Measurements from ENCODE around the gene ADAMTSL4. TPM values are rescaled to one million over a fixed set of nuclear protein-coding genes. Genes with fewer than 3 reads are reported as not detected.

Gene ADAMTSL4
- total RNA-seq, 1 donor from 2014 or later, result 6.7 TPM

- Histone ChIP-seq H3K9me3 (ENCODE audit: insufficient read depth, low read depth, low read length) (no peaks in the 10 kb centered on the region), H3K9ac (ENCODE audit: low read length) (no peak overlapping the region), H2AFZ (ENCODE audit: low read depth, low read length) (no peak overlapping the region), H3K27me3 (ENCODE audit: insufficient read depth, low read length) (no peaks in the 10 kb centered on the region), H4K20me1 (ENCODE audit: insufficient read depth, low read length) (peaks cover 24% of the 10 kb centered on the region), H3K4me1 (ENCODE audit: insufficient read depth, low read length) (peaks cover 34% of the 10 kb centered on the region), H3K36me3 (ENCODE audit: insufficient read depth, low read length) (no peaks in the 10 kb centered on the region), H3K79me2 (ENCODE audit: insufficient read depth, low read length) (peaks cover 32% of the 10 kb centered on the region), H3K4me3 (ENCODE audit: insufficient read depth, low read depth, low read length) (no peak overlapping the region), H3K4me2 (ENCODE audit: low read length) (no peak overlapping the region), H3K27ac (ENCODE audit: low read depth, low read length) (no peak overlapping the region)
- FAIRE-seq, result no peak
- DNase-seq (ENCODE audit: low read depth), result no peak
- H3K9me3 Mint-ChIP-seq (ENCODE audit: unreplicated experiment), result no peaks in the 10 kb centered on the region
- TF ChIP-seq CTCF (IDR thresholded peaks at IDR 0.05; ENCODE audit: insufficient read depth, low read depth, low read length), result no peak
- TF ChIP-seq EZH2 (IDR thresholded peaks at IDR 0.05; ENCODE audit: insufficient read depth, low read length), result no peak
- no peak overlapping the region for H3K4me3 Mint-ChIP-seq (ENCODE audit: unreplicated experiment)
- peak overlapping the region; percentile 47 for H3K27ac Mint-ChIP-seq (ENCODE audit: unreplicated experiment)
- H3K36me3 Mint-ChIP-seq (ENCODE audit: low read depth, unreplicated experiment), result peaks cover 2% of the 10 kb centered on the region
- no peaks in the 10 kb centered on the region for H3K27me3 Mint-ChIP-seq (ENCODE audit: low read depth, unreplicated experiment)
- H3K4me1 Mint-ChIP-seq (ENCODE audit: low read depth, unreplicated experiment), result peaks cover 28% of the 10 kb centered on the region
Measured at GRCh38 chr1:150558761-150559655, 9.8 kb downstream of the ADAMTSL4 start.

DNA sequence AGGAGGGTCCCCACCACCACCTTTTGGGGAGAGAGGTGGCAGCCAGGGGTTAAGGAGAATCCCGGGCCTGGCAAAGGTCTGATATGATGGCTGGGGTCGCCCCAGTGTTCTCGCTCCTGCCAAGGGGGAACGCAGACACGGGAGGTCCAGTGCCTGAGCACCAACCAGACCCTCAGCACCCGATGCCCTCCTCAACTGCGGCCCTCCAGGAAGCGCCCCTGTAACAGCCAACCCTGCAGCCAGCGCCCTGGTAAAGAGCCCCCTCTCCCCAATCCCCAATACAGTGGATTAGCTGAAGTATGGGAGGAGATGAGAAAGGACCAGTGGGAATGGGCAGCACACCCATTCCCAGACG, 10.4 kb downstream of the ADAMTSL4 start:
- peaks cover 38% of the 10 kb centered on the region for H3K4me1 ChIP-seq (ENCODE audit: insufficient read depth, low read length)
- H3K9ac ChIP-seq (ENCODE audit: low read length), result no peak overlapping the region
- Mint-ChIP-seq H3K27ac (ENCODE audit: unreplicated experiment) (peak overlapping the region; percentile 100), H3K36me3 (ENCODE audit: low read depth, unreplicated experiment) (peaks cover 2% of the 10 kb centered on the region), H3K27me3 (ENCODE audit: low read depth, unreplicated experiment) (no peaks in the 10 kb centered on the region), H3K9me3 (ENCODE audit: unreplicated experiment) (no peaks in the 10 kb centered on the region), H3K4me3 (ENCODE audit: unreplicated experiment) (no peak overlapping the region), H3K4me1 (ENCODE audit: low read depth, unreplicated experiment) (peaks cover 34% of the 10 kb centered on the region)
- no peak overlapping the region for H3K4me3 ChIP-seq (ENCODE audit: insufficient read depth, low read depth, low read length)
- no peak for TF ChIP-seq CTCF (IDR thresholded peaks at IDR 0.05; ENCODE audit: insufficient read depth, low read depth, low read length)
- H3K79me2 ChIP-seq (ENCODE audit: insufficient read depth, low read length), result peaks cover 35% of the 10 kb centered on the region
- H3K9me3 ChIP-seq (ENCODE audit: insufficient read depth, low read depth, low read length), result no peaks in the 10 kb centered on the region
- DNase-seq (ENCODE audit: low read depth) (no peak), FAIRE-seq (no peak)
- no peak overlapping the region for H3K4me2 ChIP-seq (ENCODE audit: low read length)
- H3K36me3 ChIP-seq (ENCODE audit: insufficient read depth, low read length), result no peaks in the 10 kb centered on the region
- no peaks in the 10 kb centered on the region for H3K27me3 ChIP-seq (ENCODE audit: insufficient read depth, low read length)
- peaks cover 24% of the 10 kb centered on the region for H4K20me1 ChIP-seq (ENCODE audit: insufficient read depth, low read length)
- no peak overlapping the region for H3K27ac ChIP-seq (ENCODE audit: low read depth, low read length)
- no peak overlapping the region for H2AFZ ChIP-seq (ENCODE audit: low read depth, low read length)

GRCh38 chr1:150560011-150560438, 10.8 kb downstream of the ADAMTSL4 start:
- Histone ChIP-seq H3K4me2 (ENCODE audit: low read length) (peak overlapping the region; percentile 96), H2AFZ (ENCODE audit: low read depth, low read length) (no peak overlapping the region), H3K9me3 (ENCODE audit: insufficient read depth, low read depth, low read length) (no peaks in the 10 kb centered on the region), H3K4me1 (ENCODE audit: insufficient read depth, low read length) (peaks cover 42% of the 10 kb centered on the region), H3K27ac (ENCODE audit: low read depth, low read length) (no peak overlapping the region), H3K4me3 (ENCODE audit: insufficient read depth, low read depth, low read length) (no peak overlapping the region), H3K27me3 (ENCODE audit: insufficient read depth, low read length) (no peaks in the 10 kb centered on the region), H4K20me1 (ENCODE audit: insufficient read depth, low read length) (peaks cover 24% of the 10 kb centered on the region), H3K79me2 (ENCODE audit: insufficient read depth, low read length) (peaks cover 39% of the 10 kb centered on the region), H3K36me3 (ENCODE audit: insufficient read depth, low read length) (no peaks in the 10 kb centered on the region), H3K9ac (ENCODE audit: low read length) (peak overlapping the region; percentile 99)
- DNase-seq (ENCODE audit: low read depth), result no peak
- no peaks in the 10 kb centered on the region for H3K27me3 Mint-ChIP-seq (ENCODE audit: low read depth, unreplicated experiment)
- TF ChIP-seq CTCF (IDR thresholded peaks at IDR 0.05; ENCODE audit: insufficient read depth, low read depth, low read length), result peak; percentile 87
- TF ChIP-seq EZH2 (IDR thresholded peaks at IDR 0.05; ENCODE audit: insufficient read depth, low read length), result no peak
- peak overlapping the region; percentile 100 for H3K27ac Mint-ChIP-seq (ENCODE audit: unreplicated experiment)
- peaks cover 38% of the 10 kb centered on the region for H3K4me1 Mint-ChIP-seq (ENCODE audit: low read depth, unreplicated experiment)
- peaks cover 2% of the 10 kb centered on the region for H3K36me3 Mint-ChIP-seq (ENCODE audit: low read depth, unreplicated experiment)
- no peak overlapping the region for H3K4me3 Mint-ChIP-seq (ENCODE audit: unreplicated experiment)
- H3K9me3 Mint-ChIP-seq (ENCODE audit: unreplicated experiment), result no peaks in the 10 kb centered on the region
- FAIRE-seq, result no peak

Data from astrocyte (in vitro differentiated cells and primary cell).